Spleen (tissue), 11 donors: ENCODE measurements around the gene ARHGAP36. TPM values are rescaled to one million over a fixed set of nuclear protein-coding genes. Genes with fewer than 3 reads are reported as not detected.

Experiments
- DNase-seq: peaks from one replicate; pipeline ENCODE4 v3.0.0-alpha.2; 2020
- H3K27ac ChIP-seq, 8 donors: fragments of 200-600 bp; sonication (generic) in 7 of 8; 1 replicate in 4 of 8; 2 replicates in 4 of 8; pipeline versions ENCODE4 v1.5.0 to v1.8.0; 2016 to 2021; ENCODE audit warnings: inconsistent platforms in 4 of 8, mild to moderate bottlenecking in 4 of 8, moderate library complexity in 1 of 8
- H3K27me3 ChIP-seq, 7 donors: fragments of 200-600 bp; sonication (generic) in 6 of 7; replicated peaks in 1 of 7; 1 replicate in 4 of 7; 2 replicates in 3 of 7; pipeline versions ENCODE4 v1.5.0 to v1.8.0; 2016 to 2021; ENCODE audit warnings: inconsistent platforms in 3 of 7, mild to moderate bottlenecking in 1 of 7
- H3K36me3 ChIP-seq, 6 donors: fragments of 200-600 bp; sonication (generic) in 5 of 6; 1 replicate in 4 of 6; 2 replicates in 2 of 6; pipeline versions ENCODE4 v1.5.0 to v1.8.0; 2016 to 2021; ENCODE audit warnings: inconsistent platforms in 2 of 6
- H3K4me1 ChIP-seq, 6 donors: fragments of 200-600 bp; sonication (generic) in 5 of 6; 1 replicate in 3 of 6; 2 replicates in 3 of 6; pipeline versions ENCODE4 v1.5.0 to v1.8.0; 2016 to 2021; ENCODE audit warnings: inconsistent platforms in 3 of 6
- H3K4me3 ChIP-seq, 8 donors: fragments of 200-600 bp; sonication (generic) in 7 of 8; 1 replicate in 4 of 8; 2 replicates in 4 of 8; pipeline versions ENCODE4 v1.5.0 to v1.8.0; 2016 to 2021; ENCODE audit warnings: inconsistent platforms in 4 of 8, mild to moderate bottlenecking in 4 of 8, moderate library complexity in 2 of 8
- H3K9me3 ChIP-seq, 8 donors: fragments of 200-600 bp; sonication (generic) in 7 of 8; 1 replicate in 4 of 8; 2 replicates in 4 of 8; pipeline versions ENCODE4 v1.5.0 to v1.8.0; 2016 to 2021; ENCODE audit warnings: inconsistent platforms in 4 of 8
- CTCF ChIP-seq, 11 experiments: fragments of 200-600 bp in 7 of 11; fragments of 450-650 bp in 4 of 11; sonication (generic) in 4 of 11; IDR thresholded peaks in 8 of 11; conservative IDR thresholded peaks in 3 of 11; 1 replicate in 7 of 11; 2 replicates in 4 of 11; pipeline versions ENCODE4 v1.4.0 to v1.8.0; 2016 to 2021; ENCODE audit warnings: antibody characterized with exemption in 11 of 11, inconsistent platforms in 4 of 11, mild to moderate bottlenecking in 1 of 11
- POLR2A ChIP-seq, 3 donors: fragments of 450-650 bp; IDR thresholded peaks; one replicate each; pipeline ENCODE4 v1.5.1; 2017; ENCODE audit warnings: antibody characterized with exemption in 3 of 3, mild to moderate bottlenecking in 1 of 3
- POLR2AphosphoS5 ChIP-seq, 3 donors: sonication (generic); formaldehyde crosslinking; IDR thresholded peaks; one replicate each; pipeline ENCODE4 v1.5.1; 2017; ENCODE audit warnings: antibody characterized with exemption in 3 of 3
- WGBS, 5 donors: extraction: QIAGEN DNeasy Blood & Tissue Kit in 3 of 5; methylation state at CpG; one replicate each; pipeline versions ENCODE4 v1.1.5 to v1.1.7; 2013 to 2018; 5-methylcytosine and 5-hydroxymethylcytosine counted together
- intact Hi-C: fragments of 100-400 bp; cut with DNase I; formaldehyde crosslinking; loops from one replicate; pipeline ENCODE4 v1.15.0; 2023; ENCODE audit warnings: low total_unique reads
- polyA plus RNA-seq, 3 donors: library from polyadenylated mRNA; stranded (reverse); fragments of 200-250 nt; gene quantifications; one replicate each; pipeline ENCODE4 v1.2.1, GENCODE V29; 2013
- total RNA-seq, 7 donors: library from RNA; depleted of rRNA in 3 of 7; stranded (reverse); fragments of >200 nt in 3 of 7; fragmentation: NEBNext Ultra II Directional in 4 of 7; extraction: Animal tissue kit (Norgen Biotek cat#: 25700) in 4 of 7; gene quantifications; one replicate each; pipeline versions ENCODE4 v1.1.0 to v1.2.1, GENCODE V29; 2016 to 2021
- donor health status: healthy with polysubstance abuse.
- donor health status: DM: no; HTN: no; CAD: no; lungs with moderate emphysema.
- donor health status: DM: no; HTN: no; CAD: no.
- donor health status: Bipolar disorder and iron deficiency.
- donor health status: healthy.
- donor health status: DM: no; HTN: no; CAD: no.
- donor health status: DM: yes; HTN: yes; CAD: no.

Gene ARHGAP36
- total and polyA plus RNA-seq, 10 donors = not detected

GRCh38 chrX:131136776-131137175 lies 78.6 kb downstream of the ARHGAP36 start:
- no peak for DNase-seq
- Histone ChIP-seq H3K4me3 (no peak overlapping the region), H3K27me3 (peaks cover 0 to 9% (median 0%) of the 10 kb centered on the region in 7 donors), H3K27ac (no peak overlapping the region), H3K36me3 (no peaks in the 10 kb centered on the region), H3K4me1 (no peaks in the 10 kb centered on the region), H3K9me3 (no peaks in the 10 kb centered on the region)
- intact Hi-C loops = no loop called here
- 93 to 97% (median 96%) methylated on average over 27 of the region's 27 CpGs for WGBS, 5 donors
- TF ChIP-seq CTCF (IDR thresholded peaks at IDR 0.05 in 8 of 11, conservative IDR thresholded peaks at IDR 0.05 in 3 of 11) (no peak), POLR2AphosphoS5 (IDR thresholded peaks at IDR 0.05) (no peak), POLR2A (IDR thresholded peaks at IDR 0.05) (no peak)

GRCh38 chrX:131139072-131139471 lies 80.9 kb downstream of the ARHGAP36 start:
- TF ChIP-seq CTCF (IDR thresholded peaks at IDR 0.05 in 8 of 11, conservative IDR thresholded peaks at IDR 0.05 in 3 of 11) = no peak
- TF ChIP-seq POLR2AphosphoS5 (IDR thresholded peaks at IDR 0.05) = no peak
- no peak for TF ChIP-seq POLR2A (IDR thresholded peaks at IDR 0.05)
- no peak overlapping the region for H3K4me3 ChIP-seq
- no peaks in the 10 kb centered on the region for H3K4me1 ChIP-seq
- no peak for DNase-seq
- intact Hi-C loops = no loop called here
- no peaks in the 10 kb centered on the region for H3K9me3 ChIP-seq
- no peaks in the 10 kb centered on the region for H3K36me3 ChIP-seq
- 65 to 100% (median 88%) methylated on average over 1 to 2 of the region's 2 CpGs for WGBS, 5 donors
- H3K27ac ChIP-seq = no peak overlapping the region
- H3K27me3 ChIP-seq = no peaks in the 10 kb centered on the region

Other genes with a start within 250 kb of the ARHGAP36 start
- gene ENOX2, start 155.1 kb upstream of the ARHGAP36 start, total RNA-seq = 10 to 100 TPM; 16.1 to 30.0 (median 24.0) TPM
- gene ENOX2, start 155.1 kb upstream of the ARHGAP36 start, polyA plus RNA-seq = 1 to 10 TPM; 5.2 to 7.1 (median 5.7) TPM
- gene IGSF1, start 231.0 kb downstream of the ARHGAP36 start, total RNA-seq = not detected
- gene IGSF1, start 231.0 kb downstream of the ARHGAP36 start, polyA plus RNA-seq = under 1 TPM in 2 of 3 donors, not detected in 1; 0.02 to 0.13 TPM